Erythroblast (primary cell): ENCODE results near the gene KAT6B.
A peak's percentile ranks its signal among the peaks of the same experiment; 100 is the strongest.
"Not testable (repeated sequence)": the region's sequence is repeated elsewhere in the genome, so short reads cannot be mapped to it uniquely, and the experiment has no call there.

ENCODE experiments used
- DNase-seq, 2 experiments: peaks; one replicate each; lab custom pipeline; 2025; lab: John Stamatoyannopoulos, UW
- GATA1 ChIP-seq: IDR thresholded peaks from 2 replicates; pipeline ENCODE4 v1.6.1; 2011; ENCODE audit warnings: low read depth, mild to moderate bottlenecking, control low read depth, low read length, moderate library complexity
- POLR2A ChIP-seq: IDR thresholded peaks from 2 replicates; pipeline ENCODE4 v1.6.1; 2011; ENCODE audit warnings: mild to moderate bottlenecking, low read length

Gene KAT6B

GRCh38 chr10:74826142-74827044 is at the start of gene KAT6B:
Gene KAT6B (plus strand): TSS chr10:74826600. CDS start chr10:74842858, 16,258 bp downstream.
- peak; percentile 100 for DNase-seq
- TF ChIP-seq POLR2A: peak; percentile 58
- no peak for TF ChIP-seq GATA1

- DNase-seq: no peak
- no peak for TF ChIP-seq POLR2A
- no peak for TF ChIP-seq GATA1
Observed at GRCh38 chr10:74778436-74779094, 47.8 kb upstream of the KAT6B start.

- not testable (repeated sequence) for DNase-seq
Observed at GRCh38 chr10:74781870-74782269, 44.5 kb upstream of the KAT6B start.

- DNase-seq: no peak
- TF ChIP-seq GATA1: no peak
- no peak for TF ChIP-seq POLR2A
Observed at GRCh38 chr10:74784462-74784861, 41.9 kb upstream of the KAT6B start.

GRCh38 chr10:74786126-74786525 is 40.3 kb upstream of the KAT6B start:
- no peak for DNase-seq
- TF ChIP-seq GATA1: no peak
- no peak for TF ChIP-seq POLR2A

GRCh38 chr10:74787457-74787856 is 38.9 kb upstream of the KAT6B start:
- TF ChIP-seq GATA1 (no peak), POLR2A (no peak)
- no peak for DNase-seq

- DNase-seq: not testable (repeated sequence)
Observed at GRCh38 chr10:74791979-74792378, 34.4 kb upstream of the KAT6B start.

GRCh38 chr10:74792726-74793125 is 33.7 kb upstream of the KAT6B start:
- TF ChIP-seq POLR2A: no peak
- TF ChIP-seq GATA1: no peak
- DNase-seq: no peak

- not testable (repeated sequence) for DNase-seq
Observed at GRCh38 chr10:74793240-74793639, 33.2 kb upstream of the KAT6B start.

- no peak for DNase-seq
- no peak for TF ChIP-seq GATA1
- no peak for TF ChIP-seq POLR2A
Observed at GRCh38 chr10:74794531-74794930, 31.9 kb upstream of the KAT6B start.

GRCh38 chr10:74797550-74797949 is 28.9 kb upstream of the KAT6B start:
- DNase-seq: no peak
- TF ChIP-seq GATA1 (no peak), POLR2A (no peak)

- TF ChIP-seq GATA1 (no peak), POLR2A (no peak)
- no peak for DNase-seq
Observed at GRCh38 chr10:74799721-74800221, 26.6 kb upstream of the KAT6B start.

- TF ChIP-seq POLR2A: no peak
- TF ChIP-seq GATA1: no peak
- no peak for DNase-seq
Observed at GRCh38 chr10:74801447-74801846, 25.0 kb upstream of the KAT6B start.

GRCh38 chr10:74808501-74808900 is 17.9 kb upstream of the KAT6B start:
- no peak for DNase-seq

More at GRCh38 chr10:74808501-74808900, 17.9 kb upstream of the KAT6B start:
- no peak for TF ChIP-seq POLR2A
- no peak for TF ChIP-seq GATA1
